CD4-positive, alpha-beta T cell treated with Interleukin-4 for 1 hour (primary cell): ENCODE measurements around the gene BGN.

ENCODE experiments used
- DNase-seq, 2 donors: peaks; one replicate each; pipeline ENCODE4 v3.0.0-alpha.2; 2020 to 2022

BGN gene

GRCh38 chrX:153494541-153495361 is at the start of gene BGN:
Gene BGN (plus strand): TSS chrX:153494980. CDS start chrX:153504632, 9,652 bp downstream.
- DNase-seq, result peak in 1 of 2 donors; percentile 3

DNA sequence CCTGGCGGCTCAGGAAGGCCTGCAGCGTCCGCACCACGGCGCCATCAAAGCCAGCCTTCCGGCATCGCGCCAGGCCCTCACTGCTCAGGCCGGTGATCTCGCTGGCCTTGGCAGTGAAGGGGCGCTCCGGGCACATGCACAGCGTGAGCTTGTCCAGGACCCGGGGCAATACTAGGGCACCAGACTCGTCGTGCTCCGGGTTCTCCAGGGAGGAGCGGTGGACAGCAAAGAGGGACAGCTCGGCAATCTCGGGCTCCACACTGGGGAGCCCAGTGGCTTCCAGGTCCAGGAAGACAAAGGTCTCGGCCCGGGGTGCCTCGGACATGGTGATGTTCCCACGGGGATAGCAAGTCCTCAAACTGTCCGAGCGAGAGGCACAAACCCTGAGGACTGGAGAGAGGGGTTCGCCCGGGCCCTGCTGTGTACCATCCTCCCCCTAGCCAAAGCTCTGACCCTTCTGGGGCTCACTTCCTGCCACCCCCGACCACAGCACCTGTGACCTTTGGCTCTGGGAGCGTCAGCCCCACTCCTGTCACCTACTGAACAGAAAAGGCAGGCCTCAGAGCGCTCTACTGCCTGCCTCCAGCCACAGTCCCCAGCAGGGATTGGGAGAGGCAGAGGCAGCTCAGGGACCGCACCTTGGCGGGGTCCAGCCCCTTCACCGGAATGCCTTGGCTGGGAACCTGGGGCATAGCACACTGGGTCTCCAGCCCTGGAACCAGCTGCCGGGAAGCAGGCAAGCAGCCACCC is 49.5 kb upstream of the BGN start:
- DNase-seq, result no peak

DNA sequence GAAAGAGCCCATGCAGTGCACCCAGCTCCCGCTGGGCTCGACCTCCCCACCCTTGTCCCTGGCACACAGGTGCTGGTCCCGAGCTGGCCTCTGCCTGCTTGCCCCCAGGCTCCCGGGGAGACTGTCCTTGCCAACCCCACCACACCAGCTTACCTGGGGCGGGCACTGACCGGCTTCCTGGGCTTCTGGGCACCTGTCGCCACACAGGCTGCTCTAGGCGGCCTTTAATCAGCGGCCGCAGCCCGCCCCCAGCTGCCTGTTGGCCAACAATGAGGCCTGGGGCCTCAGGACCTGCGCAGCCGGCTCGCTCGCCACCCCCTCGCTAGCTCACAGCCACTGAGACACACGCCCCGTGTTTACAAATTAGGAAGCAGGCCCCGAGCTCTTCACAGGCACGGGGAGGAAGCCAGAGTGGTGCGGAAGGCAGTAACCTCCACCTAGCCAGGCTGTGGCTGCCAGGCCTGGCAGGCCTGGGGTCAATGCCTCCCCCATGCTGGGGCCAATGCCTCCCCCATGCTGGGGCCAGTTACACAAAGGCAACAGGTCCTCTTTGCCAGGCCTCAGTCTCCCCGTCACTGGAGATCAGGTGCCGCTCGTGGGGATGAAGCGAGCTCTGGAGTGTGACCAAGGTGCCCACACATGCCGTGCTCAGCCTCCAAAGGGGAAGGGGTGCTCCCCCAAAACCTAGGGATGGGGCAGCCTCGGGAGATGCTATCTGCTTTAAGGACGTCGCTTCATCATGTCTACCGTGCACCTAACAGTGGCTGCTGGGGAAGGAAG is 48.7 kb upstream of the BGN start, which contains the start of gene TREX2:
Gene TREX2, minus strand, starts transcription at position 201 of the 780 bp plus-strand sequence. CDS start 626 bp downstream, outside the sequence.
- no peak for DNase-seq

DNA sequence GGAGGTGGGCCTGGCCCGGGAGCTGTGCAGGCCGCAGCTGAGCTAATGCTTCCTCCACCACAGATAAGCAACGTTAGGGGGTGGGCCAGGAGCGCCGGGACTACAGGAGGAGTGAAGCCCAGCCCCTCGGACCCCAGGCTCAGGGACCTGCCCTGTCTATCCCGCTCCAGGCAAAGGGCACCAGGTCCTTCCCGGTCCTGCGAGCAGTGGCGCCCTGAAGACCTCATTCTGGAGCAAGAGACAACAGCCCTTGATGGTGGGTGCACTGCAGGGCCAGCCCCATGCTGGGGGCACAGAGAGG is 48.2 kb upstream of the BGN start:
- DNase-seq, result no peak

DNA sequence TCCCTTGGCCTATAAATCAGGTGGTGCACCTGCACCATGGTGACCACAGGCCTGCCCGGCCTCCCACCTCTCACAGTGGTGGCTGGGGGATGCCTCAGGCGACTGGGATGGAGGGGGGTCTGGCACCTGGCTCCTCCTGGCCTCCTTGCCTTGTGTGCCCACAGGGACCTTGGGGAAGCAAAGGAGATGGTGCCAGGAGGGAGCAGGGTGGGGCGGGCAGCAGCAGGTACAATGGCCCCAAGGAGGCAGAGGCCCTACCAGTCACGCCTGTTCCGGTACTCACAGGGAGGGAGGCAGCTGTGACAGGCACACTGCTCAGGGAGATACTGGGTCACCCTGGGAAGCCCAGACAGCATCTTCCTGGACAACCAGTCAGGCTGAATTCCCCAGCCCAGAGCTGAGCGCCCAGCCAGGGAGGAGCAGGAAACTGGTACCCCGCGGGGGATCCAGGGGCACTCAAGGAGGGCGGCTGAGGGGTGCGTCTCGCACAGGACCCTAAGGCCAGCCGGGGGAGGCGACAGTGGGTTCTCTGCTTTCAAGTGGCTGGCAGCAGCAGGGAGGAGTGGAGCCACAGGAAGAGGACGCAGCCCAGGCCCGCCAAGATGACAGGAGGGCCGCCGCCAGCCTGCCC is 47.7 kb upstream of the BGN start:
- no peak for DNase-seq

GRCh38 chrX:153447581-153447960 is 47.2 kb upstream of the BGN start:
- DNase-seq, result no peak

- no peak for DNase-seq
Measured at GRCh38 chrX:153448556-153449367, 46.0 kb upstream of the BGN start.

- DNase-seq, result no peak
Measured at GRCh38 chrX:153449368-153450113, 45.2 kb upstream of the BGN start.

- DNase-seq, result no peak
Measured at GRCh38 chrX:153450114-153450948, 44.4 kb upstream of the BGN start.

DNA sequence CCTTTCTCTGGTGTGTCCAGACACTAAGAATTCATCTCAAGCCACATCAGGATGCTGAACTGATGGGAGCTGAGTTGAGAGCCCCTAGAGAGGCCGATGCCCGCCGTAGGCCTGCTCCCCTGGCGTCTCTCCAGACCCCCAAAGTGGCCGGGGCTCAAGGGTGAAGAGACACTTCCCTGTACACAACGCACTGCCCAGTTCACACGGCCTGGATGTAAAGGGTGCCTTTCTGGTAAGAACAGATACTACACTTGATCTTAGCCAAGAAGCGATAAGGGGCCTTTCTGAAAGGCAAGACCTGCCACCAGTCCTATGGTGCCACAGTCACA is 43.9 kb upstream of the BGN start:
- DNase-seq, result no peak

GRCh38 chrX:153454901-153455550 is 39.8 kb upstream of the BGN start:
- no peak for DNase-seq

DNA sequence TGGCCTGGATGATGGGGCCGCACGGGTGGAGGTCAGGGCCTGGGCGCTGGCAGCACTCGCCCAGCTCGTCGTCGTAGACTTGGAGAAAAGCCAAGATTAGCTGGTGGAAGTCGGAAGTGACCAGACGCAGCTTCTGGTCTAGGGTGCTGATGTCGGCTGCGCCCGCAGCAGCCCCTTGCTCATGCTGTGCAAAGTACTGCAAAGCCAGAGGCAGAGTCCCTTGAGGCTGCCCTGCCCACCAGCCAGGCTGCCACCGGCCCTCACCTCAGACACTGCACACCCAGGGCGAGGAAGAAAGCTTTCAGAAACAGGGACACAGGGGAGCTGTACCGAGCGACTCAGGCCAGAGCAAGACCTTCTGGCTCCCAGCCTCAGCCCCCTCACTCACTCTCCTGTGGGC is 39.2 kb upstream of the BGN start:
- DNase-seq, result no peak

DNA sequence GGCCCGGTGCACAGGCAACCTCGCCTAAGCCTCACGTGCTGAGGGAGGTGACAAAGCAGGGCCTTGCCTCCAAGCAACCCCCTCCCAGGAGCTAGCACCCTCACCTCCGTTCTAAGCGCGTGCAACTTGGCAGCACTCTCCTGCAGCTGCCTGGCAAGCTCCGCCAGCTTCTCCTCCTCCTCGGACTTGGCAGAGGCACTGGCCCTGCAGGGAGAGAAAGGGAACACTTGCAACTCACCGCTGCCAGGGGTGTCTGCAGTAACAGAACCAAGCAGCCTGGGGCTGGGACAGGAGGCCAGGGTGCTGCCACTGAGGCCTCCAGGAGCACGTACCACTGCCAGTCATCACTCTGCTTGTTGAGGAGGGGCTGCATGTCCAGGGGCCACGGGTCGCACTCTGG is 38.6 kb upstream of the BGN start:
- no peak for DNase-seq

DNA sequence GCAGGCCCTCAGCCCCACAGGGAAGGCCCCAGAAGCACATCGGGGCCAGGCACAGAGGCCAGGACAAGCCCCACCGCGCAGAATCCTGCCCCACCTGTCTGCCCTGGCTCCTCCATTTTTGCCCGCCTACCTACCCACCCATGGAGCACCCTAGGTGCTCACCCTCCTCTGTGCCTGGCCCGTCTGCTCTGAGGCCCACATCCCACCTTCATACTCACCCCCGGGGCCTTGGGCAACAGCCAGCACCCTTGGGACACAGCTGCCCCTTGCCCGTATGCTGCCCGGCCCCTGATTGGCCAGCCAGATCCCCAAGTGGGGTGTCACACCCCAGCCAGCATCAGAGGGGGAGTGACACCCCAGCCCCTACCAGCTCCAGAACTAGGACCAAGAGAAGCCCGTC is 38.1 kb upstream of the BGN start:
- no peak for DNase-seq

- no peak for DNase-seq
Measured at GRCh38 chrX:153457136-153457825, 37.5 kb upstream of the BGN start.

GRCh38 chrX:153457827-153458466 is 36.8 kb upstream of the BGN start:
- DNase-seq, result no peak

GRCh38 chrX:153458476-153458875 is 36.3 kb upstream of the BGN start:
- DNase-seq, result no peak

DNA sequence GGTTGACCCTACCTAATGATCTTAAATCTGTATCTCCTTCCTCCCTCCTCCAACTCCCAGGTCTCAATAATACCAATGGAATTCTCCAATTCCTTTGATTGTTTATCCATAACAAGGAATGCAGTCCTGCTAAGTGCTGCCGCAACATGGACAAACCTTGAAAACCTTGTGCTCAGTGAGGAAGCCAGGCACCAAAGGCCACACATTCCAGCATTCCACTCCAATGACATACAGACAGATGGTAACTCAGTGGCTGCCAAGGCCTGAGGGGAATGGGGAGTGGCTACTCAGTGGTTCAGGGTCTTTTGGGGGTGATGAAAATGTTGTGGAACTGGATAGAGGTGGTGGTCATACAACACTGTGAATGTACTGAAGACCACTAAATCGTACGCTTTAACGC is 34.8 kb upstream of the BGN start:
- DNase-seq, result no peak

DNA sequence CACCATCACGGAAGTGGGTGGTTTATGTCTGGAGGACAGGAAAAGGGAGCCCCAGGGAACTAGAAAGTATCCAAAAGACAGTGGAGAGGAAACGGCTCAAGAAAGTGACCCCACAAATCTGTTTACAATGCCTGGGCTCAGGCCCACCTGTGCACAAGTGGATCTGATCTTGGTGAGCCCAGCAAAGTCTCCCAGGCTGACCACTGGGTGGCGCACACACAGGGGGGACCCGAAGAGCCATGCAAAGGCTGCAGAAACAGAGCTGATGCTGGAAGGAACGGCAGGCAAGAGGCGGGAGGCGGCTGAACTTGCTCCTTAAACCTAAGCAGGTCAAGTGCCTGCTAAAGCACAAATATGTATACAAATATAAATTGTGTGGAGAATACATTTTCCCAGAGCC is 34.0 kb upstream of the BGN start:
- peak; percentile 37 to 46 for DNase-seq
